ENCODE measurements around the gene RFWD3.

Gene RFWD3

GRCh38 chr16:74577882-74578366, 88.8 kb downstream of the RFWD3 start:
- no peak for DNase-seq

- DNase-seq, result no peak
Measured at GRCh38 chr16:74575807-74576643, 90.7 kb downstream of the RFWD3 start.

GRCh38 chr16:74575175-74575806, 91.4 kb downstream of the RFWD3 start:
- no peak for DNase-seq

- DNase-seq, result no peak
Measured at GRCh38 chr16:74574146-74574545, 92.5 kb downstream of the RFWD3 start.

GRCh38 chr16:74573622-74574021, 93.1 kb downstream of the RFWD3 start:
- DNase-seq, result no peak
